HG03460 (cell line): ENCODE data around the gene TMEM181.
"Not testable (repeated sequence)": the region's sequence is repeated elsewhere in the genome, so short reads cannot be mapped to it uniquely, and the experiment has no call there.

ENCODE experiments used
- ATAC-seq: cut with Tn5 transposase; IDR thresholded peaks from one replicate; pipeline ENCODE4 v1.9.1; 2021; ENCODE audit not compliant: unreplicated experiment

The TMEM181 gene, protein sequence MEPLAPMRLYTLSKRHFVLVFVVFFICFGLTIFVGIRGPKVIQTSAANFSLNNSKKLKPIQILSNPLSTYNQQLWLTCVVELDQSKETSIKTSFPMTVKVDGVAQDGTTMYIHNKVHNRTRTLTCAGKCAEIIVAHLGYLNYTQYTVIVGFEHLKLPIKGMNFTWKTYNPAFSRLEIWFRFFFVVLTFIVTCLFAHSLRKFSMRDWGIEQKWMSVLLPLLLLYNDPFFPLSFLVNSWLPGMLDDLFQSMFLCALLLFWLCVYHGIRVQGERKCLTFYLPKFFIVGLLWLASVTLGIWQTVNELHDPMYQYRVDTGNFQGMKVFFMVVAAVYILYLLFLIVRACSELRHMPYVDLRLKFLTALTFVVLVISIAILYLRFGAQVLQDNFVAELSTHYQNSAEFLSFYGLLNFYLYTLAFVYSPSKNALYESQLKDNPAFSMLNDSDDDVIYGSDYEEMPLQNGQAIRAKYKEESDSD

DNA sequence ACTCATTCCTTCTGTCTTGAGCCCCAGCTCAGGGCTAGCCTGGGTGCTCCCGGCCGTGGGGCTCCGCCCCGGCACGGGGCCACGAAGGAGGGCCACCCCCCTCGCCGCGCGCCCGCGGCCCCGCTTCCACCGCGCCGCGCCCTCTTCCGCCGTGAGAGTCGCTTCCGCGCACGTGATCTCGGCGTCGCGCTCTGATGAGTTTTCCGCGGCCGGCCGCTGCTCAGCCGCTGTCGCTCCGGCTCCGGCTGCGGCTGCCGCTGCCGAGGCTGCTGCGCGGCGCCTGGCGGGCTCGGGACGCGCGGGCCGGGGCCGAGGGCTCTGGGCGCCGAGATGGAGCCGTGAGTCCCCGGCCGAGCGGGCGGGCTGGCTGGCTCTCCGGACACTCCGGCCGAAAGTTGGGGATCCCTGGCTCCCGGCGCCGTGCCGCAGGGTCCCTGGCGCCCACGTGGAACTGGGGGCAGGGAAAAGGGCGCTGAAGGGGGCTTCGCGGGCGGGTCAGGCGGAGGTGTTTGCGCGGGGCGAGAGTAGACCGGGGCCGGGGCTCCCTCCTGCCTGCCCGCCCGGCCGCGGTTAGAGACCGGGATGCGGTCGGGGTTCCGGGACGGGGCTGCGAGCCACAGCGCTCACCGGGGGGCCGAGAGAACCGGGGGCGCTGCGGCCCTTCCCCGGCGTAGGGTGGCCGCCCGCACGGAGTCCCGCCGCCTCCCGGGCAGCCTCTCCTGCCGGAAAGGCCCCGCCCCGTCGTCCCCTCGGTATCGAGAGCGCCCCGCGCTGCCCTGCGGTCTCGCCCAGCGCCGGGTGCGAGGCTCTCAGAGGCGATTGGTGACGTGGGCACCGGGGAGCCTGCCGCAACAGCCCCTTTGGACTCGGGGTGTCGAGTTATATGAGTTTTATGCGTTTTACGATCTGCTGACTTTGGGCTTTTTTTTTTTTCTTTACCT, at the start of gene TMEM181:
TSS of gene TMEM181 (plus strand) at position 197 of the 941 bp plus-strand sequence. CDS start at position 331, 134 bp downstream.
- peak; percentile 89 for ATAC-seq

DNA sequence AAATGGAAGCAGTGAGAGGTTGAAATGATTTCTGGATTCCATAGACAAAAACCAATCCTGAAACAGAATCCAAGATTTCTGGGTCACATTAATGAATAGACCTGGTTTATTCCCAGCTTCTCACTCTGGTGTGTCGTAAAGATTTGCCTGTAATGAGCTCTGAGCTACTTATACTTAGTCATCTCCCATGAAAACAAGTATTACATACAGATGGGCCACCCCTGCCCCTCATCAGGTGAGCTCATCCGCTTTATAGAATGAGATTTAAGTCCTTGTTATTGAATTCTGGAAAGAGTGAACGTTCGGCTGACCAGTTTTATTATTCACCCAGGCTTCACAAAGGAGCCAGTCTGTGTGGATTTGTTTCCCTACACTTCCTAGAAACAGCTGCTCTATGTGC, 47.1 kb upstream of the TMEM181 start:
- no peak for ATAC-seq

DNA sequence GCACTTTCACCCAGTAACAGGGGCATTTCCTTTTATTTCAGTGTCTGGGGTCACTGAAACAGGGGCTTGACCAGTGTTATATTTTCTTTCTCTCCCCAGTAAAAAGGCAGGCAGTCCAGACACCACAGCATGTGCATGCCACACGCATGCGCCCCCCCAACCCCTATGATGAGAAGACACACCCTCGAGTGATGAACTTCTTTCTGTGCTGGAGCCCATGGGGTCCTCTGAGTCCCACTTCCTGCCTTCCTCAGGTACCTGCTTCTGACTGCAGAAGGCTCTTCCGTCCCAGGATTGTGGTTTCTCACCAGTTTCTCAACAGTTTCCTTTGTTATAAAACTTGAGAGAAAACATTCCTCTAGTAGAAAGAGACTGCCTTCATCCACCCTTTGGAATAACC, 45.7 kb upstream of the TMEM181 start:
- ATAC-seq, result no peak

DNA sequence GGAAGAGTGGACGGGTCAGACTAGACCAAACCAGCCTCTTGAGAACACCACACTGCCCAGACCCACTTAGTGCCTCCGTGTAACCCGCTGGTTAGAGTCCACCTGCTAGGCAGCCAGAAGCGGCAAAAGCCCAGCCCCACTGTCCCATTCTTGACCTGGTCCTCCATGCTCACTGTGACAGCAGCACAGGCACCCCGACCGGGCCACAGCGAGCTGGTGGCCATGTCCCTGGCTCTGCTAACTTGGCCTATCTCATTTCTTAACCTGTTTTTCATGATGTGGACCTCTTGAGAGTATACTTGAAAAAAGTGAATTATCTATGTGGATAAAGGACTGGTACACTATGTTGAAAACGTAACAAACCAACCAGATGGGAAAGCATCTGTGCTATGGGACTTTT, 44.9 kb upstream of the TMEM181 start:
- no peak for ATAC-seq

DNA sequence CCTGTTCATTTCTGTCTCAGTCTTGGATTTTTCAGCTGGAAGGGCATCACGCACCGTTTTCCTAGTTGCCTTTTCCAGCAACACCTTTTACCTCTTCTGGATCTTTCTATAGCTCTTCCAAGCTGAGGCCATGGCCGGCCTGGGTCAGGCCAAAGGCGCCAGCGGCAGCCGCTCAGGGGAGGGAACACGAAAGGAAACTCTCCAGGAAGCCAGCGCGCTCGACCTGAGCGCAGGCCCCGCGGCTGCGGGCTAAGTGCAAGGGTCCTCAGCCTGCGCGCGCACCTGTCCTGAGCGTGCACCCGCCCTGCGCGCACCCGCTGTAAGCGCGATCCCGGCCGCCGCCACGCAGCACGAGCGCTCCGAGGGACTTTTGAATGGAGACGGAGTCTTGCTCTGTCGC, 43.8 kb upstream of the TMEM181 start:
- no peak for ATAC-seq

DNA sequence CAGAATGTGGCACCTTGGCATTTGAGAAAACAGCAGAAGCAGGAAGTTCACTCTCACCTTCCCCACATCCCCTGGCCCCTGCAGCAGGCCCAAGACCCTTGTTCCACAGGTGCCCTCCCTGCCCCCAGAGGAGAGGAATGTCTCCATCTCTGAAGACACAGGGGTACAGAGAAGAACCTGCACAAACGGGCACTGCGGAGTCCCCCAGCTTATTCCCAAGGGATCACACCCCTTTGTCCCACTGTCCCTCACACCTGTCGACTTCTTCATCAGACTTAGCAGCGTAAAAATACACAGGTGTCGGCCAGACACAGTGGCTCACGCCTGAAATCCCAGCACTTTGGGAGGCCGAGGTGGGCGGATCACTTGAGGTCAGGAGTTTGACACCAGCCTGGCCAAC, 42.9 kb upstream of the TMEM181 start:
- ATAC-seq, result no peak

DNA sequence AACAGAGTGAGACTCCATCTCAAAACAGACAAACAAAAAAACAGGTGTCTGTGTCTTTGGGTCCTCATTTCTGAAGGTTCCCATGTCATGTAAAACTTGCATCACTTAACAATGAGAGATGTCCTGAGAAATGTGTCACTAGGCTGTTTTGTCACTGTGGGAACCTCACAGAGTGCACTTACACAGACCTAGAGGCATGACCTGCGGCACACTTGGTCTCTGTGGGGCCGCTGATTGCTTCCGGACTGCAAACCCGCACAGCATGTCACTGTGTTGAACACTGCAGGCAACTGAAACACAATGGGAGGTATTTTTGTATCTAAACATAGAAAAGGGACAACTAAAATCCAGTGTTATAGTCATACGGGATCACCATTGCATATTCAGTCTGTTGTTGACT, 42.3 kb upstream of the TMEM181 start:
- ATAC-seq, result no peak

DNA sequence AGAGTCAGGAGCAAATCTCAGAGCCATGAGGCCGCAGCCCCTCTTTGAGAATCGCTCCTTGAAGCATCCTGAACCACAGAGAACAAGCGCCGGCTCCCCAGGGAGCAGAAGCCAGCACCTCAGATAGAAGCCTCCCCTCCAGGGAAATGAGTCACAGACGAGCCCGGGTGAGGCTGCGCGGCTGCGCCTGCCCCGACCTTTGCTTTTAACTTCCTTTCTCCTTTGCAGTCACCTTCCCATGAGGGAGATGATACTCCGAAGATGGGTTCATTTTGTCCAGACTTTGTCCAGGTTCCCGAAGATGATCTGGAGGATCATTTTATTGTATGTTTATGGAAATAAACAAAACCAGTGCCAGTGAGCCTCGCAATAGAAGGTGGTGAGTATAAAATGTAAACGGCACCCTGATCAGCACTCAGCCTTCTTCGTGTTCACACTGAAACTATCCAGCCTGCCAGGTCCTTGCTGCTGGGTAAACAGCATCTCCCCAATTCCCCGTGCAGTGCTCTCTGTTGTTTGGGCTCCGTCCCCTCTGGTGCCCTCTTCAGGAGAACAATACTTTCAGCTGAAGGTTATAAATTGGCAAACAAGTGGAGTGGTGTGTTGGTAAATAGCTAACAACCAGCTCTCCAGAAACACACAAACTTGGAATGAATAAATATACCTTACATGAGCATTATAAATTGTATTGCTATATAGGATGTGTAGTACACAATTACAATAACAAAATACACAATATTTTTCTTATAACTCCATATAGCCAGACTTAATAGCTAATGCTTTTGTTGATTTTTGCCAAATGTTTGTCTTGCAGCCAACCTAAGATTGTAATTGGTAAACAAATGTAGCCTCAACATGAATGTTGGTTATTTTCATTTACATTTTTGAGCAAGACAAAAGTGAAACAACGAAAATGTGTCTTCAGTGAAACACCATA, 41.4 kb upstream of the TMEM181 start:
- peak; percentile 85 for ATAC-seq

DNA sequence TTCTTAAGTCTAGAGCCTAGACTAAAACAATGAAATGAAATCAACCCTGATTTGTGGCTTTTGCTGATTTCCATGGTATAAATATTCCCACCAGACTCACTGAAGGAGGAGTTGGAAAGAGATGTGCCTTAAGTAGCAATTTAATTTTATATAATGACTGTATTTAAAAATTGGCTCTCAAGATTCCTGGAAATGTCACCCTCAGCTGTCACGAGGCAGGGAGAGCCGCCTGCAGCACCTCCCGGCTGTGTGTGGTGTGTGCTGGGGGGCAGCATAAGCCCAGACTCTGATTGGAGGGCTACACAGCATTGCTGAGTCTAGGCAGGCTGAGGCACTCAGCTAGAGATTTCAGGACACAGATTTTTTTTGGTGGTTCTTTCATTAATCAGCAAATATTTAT, 40.6 kb upstream of the TMEM181 start:
- no peak for ATAC-seq

DNA sequence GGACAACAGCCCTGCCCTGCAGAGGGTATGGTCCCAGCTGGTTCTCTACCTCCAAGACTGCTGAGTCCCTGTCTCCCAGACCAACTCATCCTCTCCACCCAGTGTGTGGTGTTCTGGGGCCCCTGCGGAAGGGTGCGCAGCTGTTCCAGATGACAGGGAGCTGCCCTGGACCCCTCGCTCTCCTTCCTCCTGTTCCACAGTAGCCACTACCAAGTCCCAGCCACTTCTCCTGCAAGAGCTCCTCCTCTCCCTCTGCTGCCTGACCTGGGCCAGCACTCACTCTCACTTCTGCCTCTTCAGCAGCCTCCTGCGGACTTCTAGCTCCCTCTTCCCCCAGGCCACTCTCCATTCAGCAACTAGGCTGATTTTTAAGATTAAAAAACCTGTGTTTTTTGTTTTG, 40.1 kb upstream of the TMEM181 start:
- no peak for ATAC-seq

DNA sequence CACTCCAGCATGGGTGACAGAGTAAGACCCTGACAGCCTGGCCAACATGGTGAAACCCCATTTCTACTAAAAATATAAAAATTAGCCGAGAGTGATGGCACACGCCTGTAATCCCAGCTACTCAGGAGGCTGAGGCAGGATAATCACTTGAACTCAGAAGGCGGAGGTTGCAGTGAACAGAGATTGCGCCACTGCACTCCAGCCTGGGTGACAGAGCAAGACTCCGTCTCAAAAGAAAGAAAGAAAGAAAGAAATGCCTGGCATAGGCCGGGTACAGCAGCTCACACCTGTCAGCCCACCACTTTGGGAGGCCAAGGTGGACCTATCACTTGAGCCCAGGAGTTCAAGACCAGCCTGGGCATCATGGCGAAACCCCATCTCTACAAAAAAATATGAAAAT, 38.9 kb upstream of the TMEM181 start:
- ATAC-seq, result not testable (repeated sequence)

DNA sequence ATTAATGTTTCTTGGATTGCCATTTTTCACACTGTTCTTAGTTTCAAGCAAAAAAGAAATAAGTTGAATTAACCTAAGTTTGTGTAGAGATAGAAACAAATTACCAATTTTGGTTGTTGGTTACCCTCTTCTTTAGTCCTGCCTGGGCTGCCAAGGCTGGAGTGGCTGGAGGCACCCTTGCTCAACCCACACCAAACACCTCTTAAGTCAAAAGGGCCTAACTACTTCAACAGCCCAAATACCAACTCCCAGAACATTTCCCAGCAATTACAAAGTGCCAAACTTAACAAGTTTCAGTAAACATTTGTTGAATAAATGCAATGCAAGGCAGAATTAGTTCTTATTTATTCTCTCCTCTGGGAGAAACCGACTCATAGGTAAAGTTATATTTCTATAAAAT, 38.1 kb upstream of the TMEM181 start:
- ATAC-seq, result no peak

DNA sequence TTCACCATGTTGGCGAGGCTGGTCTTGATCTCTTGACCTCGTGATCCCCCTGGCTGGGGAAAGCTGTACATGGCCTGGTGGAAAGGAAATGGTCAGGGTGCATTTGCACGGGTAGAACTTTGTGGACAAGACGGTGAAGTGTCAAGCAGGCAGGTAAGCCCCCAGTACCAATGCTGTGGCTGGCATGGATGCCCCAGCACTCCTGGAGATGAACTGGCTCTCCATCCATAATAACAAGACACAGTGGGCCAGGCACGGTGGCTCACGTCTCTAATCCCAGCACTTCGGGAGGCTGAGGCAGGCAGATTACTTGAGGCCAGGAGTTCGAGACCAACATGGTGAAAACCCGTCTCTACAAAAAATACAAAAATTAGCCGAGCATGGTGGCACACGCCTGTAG, 37.3 kb upstream of the TMEM181 start:
- ATAC-seq, result no peak

DNA sequence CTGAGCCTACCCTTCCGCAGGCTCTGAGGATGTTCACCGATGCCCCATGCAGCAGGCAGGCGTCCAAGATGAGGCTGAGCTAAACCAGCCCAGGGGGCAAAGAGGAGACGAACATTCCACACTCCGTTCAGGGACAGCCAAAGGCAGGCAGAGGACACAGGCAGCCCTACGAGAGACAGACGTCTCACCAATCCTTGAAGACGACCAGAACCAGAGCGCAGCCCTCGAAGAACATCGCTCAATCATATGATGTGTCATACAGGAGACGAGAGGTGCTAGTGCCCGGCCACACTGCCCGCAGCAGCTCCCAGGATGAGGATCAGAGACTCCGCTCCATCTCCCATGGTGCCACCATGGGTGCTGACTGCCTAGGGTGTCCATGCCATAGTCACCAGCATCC, 35.6 kb upstream of the TMEM181 start:
- no peak for ATAC-seq

DNA sequence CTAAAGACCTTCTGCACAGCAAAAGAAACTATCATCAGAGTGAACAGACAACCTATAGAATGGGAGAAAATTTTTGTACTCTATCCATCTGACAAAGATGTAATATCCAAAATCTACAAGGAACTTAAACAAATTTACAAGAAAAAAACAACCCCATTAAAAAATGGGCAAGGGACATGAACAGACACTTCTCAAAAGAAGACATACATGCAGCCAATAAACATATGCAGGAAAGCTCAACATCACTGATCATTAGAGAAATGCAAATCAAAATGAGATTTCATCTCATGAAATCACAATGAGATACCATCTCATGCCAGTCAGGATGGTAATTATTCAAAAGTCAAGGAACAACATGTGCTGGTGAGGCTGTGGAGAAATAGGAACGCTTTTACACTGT, 32.0 kb upstream of the TMEM181 start:
- not testable (repeated sequence) for ATAC-seq

DNA sequence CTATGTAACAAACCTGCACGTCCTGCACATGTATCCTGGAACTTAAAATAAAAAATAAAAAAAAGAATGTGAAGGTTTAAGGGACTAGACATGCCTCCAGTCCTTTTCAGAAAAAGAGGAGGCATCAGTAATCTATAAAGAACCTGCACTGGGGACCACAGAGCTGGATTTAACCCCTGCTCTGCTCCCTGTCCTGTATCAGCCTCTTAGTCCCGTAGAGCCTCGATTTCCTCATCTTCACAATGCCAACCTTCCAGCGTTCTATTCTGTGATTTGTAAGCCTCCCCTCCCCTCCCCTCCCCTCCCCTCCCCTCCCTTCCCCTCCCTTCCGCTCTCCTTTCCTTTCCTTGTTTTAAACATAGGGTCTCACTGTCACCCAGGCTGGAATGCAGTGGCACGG, 31.1 kb upstream of the TMEM181 start:
- no peak for ATAC-seq

DNA sequence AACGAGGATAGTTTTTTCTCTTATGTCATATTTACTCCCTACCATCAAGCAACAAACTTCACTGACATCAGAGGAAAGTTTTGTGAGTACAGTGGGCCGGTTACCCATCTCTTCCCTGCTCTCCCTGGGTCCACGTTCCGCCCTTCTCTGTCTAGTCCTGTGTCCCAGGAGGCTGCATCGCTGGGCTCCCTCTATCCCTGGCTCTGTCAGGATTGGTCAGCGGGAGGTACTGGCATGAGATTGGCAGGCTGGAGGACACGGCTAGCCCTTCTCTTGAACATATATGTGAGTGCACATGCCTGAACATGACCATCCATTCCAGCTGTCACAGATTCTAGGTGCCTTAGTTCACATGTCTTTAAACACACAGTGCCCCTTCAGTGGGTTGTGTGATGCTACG, 30.3 kb upstream of the TMEM181 start:
- ATAC-seq, result no peak

DNA sequence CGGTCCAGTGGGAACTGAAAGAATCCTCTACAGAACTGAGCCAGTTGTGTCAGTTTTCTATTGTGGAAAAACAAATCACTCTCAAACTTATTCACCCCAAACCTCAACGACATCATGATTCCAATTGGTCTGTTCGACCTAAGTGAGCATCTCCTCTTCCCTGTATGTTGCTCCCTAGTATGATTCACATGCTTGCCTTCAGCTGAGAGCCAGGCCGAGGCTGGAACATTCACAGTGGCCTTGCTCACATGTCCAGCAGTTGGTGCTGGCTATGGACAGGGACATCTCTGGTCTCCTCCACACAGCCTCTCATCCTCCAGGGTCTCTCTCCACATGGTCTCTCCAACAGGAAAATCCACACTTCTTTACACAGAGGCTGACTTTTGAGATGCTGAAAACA, 28.3 kb upstream of the TMEM181 start:
- no peak for ATAC-seq

DNA sequence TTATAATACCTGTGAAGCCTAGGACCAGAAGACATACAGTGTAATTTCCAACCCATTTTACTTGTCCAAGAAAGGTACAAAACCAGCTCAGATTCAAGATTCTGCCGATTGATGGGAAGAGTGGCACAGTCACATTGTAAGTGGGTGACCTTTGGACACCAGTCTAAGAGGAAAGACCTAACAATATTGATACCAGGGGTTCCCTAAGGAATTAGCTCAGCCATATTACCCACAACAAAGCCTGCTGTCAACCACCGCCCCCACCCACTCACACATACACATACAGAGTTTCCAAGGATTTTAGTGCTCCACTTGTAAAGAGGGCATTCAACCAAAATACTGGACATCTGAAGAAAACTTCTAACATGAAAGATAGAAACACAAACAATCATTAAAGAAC, 27.9 kb upstream of the TMEM181 start:
- no peak for ATAC-seq

DNA sequence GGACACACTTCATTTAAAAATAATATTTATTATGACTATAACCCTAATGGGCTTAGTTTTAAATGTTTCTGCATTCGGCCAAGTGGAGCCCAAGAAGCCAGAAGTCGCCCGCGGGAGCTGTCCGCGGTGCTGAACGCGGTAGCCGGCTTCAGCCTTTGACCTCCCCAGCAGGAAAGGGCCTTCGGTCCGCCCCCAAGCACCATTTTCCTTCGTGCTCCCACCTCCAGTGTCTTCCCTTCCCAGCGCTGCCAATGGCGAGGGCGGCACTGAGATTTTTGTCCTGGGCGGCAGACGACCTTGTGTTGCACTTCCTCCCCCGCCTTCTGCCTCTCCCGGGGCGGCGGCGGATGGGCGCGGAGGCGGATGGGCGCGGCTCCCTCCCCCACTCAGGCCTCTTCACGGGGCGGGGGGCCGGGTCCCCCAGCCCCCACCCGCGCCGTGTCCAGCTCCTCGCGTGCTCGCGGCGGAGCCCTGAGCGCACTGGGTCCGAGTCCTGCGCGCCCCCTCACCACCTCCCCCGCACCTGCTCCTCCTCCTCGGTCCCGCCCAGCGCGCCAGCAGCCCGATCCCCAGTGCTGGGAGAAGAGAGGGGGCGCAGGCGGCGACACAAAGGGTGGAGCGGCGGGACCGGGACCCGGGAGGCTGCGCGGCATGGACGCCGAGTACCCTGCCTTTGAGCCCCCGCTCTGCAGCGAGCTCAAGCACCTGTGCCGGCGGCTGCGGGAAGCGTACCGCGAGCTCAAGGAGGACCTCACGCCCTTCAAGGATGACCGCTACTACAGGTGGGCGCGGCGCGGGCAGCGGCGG, 23.6 kb upstream of the TMEM181 start:
- ATAC-seq, result no peak
